Measurements from ENCODE around the gene GSK3A.

GSK3A gene

DNA sequence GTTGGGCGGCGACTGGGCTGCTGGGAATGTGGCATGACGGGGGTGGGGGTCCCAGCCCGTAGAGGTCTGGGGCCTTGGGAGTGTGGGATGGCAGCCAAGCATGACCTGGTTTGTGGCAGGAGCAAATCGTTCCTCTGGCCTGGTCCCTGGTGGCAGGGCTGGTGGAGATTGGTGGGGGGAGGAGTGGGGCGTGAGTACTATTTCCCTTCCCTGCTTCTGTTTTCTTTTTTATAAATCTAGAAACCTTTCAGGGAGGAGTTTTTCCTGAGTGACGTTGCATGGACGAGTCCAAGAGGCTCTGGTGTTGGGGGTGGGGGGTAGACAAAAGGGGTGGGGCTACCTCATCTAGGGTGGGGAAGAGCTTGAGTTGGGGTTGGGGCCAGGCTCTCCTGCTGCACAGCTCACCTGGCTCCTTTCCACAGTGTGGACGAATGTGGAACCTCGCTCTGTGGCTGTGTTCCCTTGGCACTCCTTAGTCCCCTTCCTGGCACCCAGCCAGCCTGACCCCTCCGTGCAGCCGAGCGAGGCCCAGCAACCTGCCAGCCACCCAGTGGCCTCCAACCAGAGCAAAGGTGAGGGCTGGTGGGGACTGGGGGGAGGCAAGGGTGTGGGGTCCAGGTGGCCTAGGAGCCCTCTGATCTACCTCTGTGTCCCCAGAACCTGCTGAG lies 44.1 kb upstream of the GSK3A start:
- no peaks in the 10 kb centered on the region for H3K27me3 ChIP-seq (ENCODE audit: control insufficient read depth in 1 of 2, insufficient read depth in 2 of 2, low read length in 2 of 2)
- H3K36me3 ChIP-seq (ENCODE audit: control insufficient read depth in 1 of 2, insufficient read depth in 2 of 2, low read length in 2 of 2) = peaks cover 25 to 44% of the 10 kb centered on the region in 2 donors
- no peak overlapping the region for H3K27ac ChIP-seq (ENCODE audit: low read depth, low read length)
- peaks cover 37 to 38% of the 10 kb centered on the region in 2 donors for H3K4me1 ChIP-seq (ENCODE audit: control insufficient read depth in 1 of 2, insufficient read depth in 2 of 2, low read length in 2 of 2)
- no peak overlapping the region for H3K4me3 ChIP-seq (ENCODE audit: low read depth in 1 of 2, low read length in 2 of 2)
- H3K9me3 ChIP-seq (ENCODE audit: control insufficient read depth in 1 of 2, low read length in 2 of 2) = no peaks in the 10 kb centered on the region
- H3K9ac ChIP-seq (ENCODE audit: low read depth in 1 of 2, low read length in 2 of 2) = no peak overlapping the region

DNA sequence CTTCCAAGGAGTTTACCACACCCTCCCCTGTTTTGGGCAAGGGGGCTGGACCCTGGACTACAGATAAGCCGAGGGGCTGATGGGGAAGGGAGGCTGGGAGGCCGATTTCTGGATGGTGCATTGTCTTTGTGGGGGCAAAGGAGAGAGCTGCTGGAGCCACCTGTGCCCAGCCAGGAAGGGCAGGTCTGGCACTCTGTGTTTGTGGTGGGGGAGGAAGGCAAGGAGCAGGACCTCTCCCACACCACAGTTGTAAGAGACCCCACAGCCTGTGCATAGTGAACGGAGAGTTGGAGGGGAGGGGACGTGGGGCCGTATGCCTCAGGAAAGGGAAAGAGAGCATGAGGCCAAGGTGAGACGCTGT lies 43.6 kb upstream of the GSK3A start:
- Histone ChIP-seq H3K9me3 (ENCODE audit: control insufficient read depth in 1 of 2, low read length in 2 of 2) (no peaks in the 10 kb centered on the region), H3K36me3 (ENCODE audit: control insufficient read depth in 1 of 2, insufficient read depth in 2 of 2, low read length in 2 of 2) (peaks cover 21 to 44% of the 10 kb centered on the region in 2 donors), H3K4me3 (ENCODE audit: low read depth in 1 of 2, low read length in 2 of 2) (no peak overlapping the region), H3K4me1 (ENCODE audit: control insufficient read depth in 1 of 2, insufficient read depth in 2 of 2, low read length in 2 of 2) (peaks cover 38 to 43% of the 10 kb centered on the region in 2 donors), H3K27ac (ENCODE audit: low read depth, low read length) (no peak overlapping the region), H3K9ac (ENCODE audit: low read depth in 1 of 2, low read length in 2 of 2) (no peak overlapping the region), H3K27me3 (ENCODE audit: control insufficient read depth in 1 of 2, insufficient read depth in 2 of 2, low read length in 2 of 2) (no peaks in the 10 kb centered on the region)

DNA sequence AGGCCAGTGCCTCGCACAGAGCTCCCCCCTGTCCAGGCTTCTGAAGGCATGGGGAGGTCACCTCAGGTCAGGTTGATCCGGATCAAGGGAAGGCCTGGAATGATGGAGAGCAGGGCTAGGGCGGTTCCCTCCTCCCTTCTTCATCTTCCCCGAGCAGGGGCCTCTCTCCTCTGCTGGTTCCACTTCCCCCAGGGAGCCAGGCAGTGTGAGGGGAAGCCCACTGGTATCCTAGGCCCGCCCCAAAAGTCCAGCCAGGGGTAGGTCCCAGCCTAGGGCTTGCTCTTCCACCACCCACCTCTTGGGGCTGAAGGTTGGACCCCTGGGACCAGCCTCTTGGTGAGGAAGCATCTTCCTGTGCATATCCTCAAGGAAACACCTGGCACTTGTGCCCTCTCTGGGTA lies 43.1 kb upstream of the GSK3A start:
- Histone ChIP-seq H3K36me3 (ENCODE audit: control insufficient read depth in 1 of 2, insufficient read depth in 2 of 2, low read length in 2 of 2) (peaks cover 20 to 39% of the 10 kb centered on the region in 2 donors), H3K27ac (ENCODE audit: low read depth, low read length) (no peak overlapping the region), H3K27me3 (ENCODE audit: control insufficient read depth in 1 of 2, insufficient read depth in 2 of 2, low read length in 2 of 2) (no peaks in the 10 kb centered on the region), H3K9ac (ENCODE audit: low read depth in 1 of 2, low read length in 2 of 2) (peak overlapping the region; percentile 4 to 70), H3K9me3 (ENCODE audit: control insufficient read depth in 1 of 2, low read length in 2 of 2) (no peaks in the 10 kb centered on the region), H3K4me3 (ENCODE audit: low read depth in 1 of 2, low read length in 2 of 2) (no peak overlapping the region), H3K4me1 (ENCODE audit: control insufficient read depth in 1 of 2, insufficient read depth in 2 of 2, low read length in 2 of 2) (peaks cover 38 to 43% of the 10 kb centered on the region in 2 donors)

DNA sequence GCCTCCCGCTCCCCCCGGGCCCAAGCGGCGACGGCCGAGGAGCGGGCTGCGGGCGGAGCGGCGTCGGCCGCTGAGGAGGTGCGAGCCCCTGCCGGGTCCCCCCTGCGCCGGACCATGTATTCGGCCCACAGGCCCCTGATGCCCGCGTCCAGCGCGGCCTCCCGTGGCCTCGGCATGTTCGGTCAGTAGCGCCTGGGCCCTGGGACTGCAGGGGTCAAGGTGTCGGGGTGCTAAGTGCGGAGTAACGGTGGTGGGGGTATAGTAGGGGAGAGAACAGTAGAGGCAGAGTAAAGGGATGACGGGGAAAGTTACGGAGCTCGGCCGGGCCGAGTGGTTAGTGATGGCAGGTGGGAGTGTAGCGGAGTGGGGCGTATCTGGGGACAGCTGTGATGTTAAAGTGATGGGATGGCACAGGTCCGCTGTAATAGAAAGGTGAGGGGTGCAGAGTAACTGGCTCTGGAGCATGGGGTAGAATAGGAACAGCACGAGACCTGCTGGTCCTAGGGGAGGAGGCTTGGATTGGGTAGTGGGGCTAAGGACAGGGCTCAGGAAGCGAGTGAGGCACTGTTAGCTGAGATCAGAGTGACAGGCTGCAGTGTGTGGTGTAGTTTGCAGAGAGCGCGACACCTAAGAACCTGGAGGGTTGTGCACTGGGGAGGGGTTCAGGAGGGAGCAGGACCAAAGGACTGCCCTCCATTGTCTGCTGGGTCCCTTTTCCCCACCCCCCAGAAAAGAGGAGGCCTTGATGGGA lies 42.4 kb upstream of the GSK3A start:
- Histone ChIP-seq H3K27me3 (ENCODE audit: control insufficient read depth in 1 of 2, insufficient read depth in 2 of 2, low read length in 2 of 2) (no peaks in the 10 kb centered on the region), H3K4me3 (ENCODE audit: low read depth in 1 of 2, low read length in 2 of 2) (peak overlapping the region; percentile 68 to 83), H3K27ac (ENCODE audit: low read depth, low read length) (peak overlapping the region; percentile 42), H3K9me3 (ENCODE audit: control insufficient read depth in 1 of 2, low read length in 2 of 2) (no peaks in the 10 kb centered on the region), H3K9ac (ENCODE audit: low read depth in 1 of 2, low read length in 2 of 2) (peak overlapping the region; percentile 66 to 70), H3K36me3 (ENCODE audit: control insufficient read depth in 1 of 2, insufficient read depth in 2 of 2, low read length in 2 of 2) (peaks cover 20 to 32% of the 10 kb centered on the region in 2 donors), H3K4me1 (ENCODE audit: control insufficient read depth in 1 of 2, insufficient read depth in 2 of 2, low read length in 2 of 2) (peaks cover 38 to 43% of the 10 kb centered on the region in 2 donors)

DNA sequence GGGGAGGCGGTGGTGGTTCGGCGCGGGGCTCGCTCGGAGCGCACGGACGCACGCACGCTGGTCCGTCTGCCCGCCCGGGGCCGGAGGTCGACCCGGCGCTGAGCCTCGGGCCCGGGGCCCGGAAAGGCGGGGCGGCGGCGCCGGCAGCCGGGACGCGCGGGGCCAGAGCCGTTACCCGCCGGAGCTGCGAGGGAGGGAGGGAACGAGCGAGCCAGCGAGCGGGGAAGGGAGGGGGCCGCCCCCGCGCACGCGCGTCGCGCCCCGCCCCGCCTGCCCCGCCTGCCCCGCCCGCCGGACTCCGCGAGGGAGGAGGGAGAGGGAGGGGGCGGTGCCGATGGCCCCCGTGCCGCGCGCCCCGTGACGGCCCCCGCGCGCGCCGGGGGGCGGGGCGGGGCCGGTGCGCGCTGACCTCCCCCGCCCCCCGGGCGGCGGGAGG lies 41.7 kb upstream of the GSK3A start:
- peaks cover 19 to 25% of the 10 kb centered on the region in 2 donors for H3K36me3 ChIP-seq (ENCODE audit: control insufficient read depth in 1 of 2, insufficient read depth in 2 of 2, low read length in 2 of 2)
- peak overlapping the region; percentile 75 for H3K27ac ChIP-seq (ENCODE audit: low read depth, low read length)
- H3K27me3 ChIP-seq (ENCODE audit: control insufficient read depth in 1 of 2, insufficient read depth in 2 of 2, low read length in 2 of 2) = no peaks in the 10 kb centered on the region
- no peak overlapping the region for H3K9ac ChIP-seq (ENCODE audit: low read depth in 1 of 2, low read length in 2 of 2)
- peaks cover 44 to 50% of the 10 kb centered on the region in 2 donors for H3K4me1 ChIP-seq (ENCODE audit: control insufficient read depth in 1 of 2, insufficient read depth in 2 of 2, low read length in 2 of 2)
- peak overlapping the region in 1 of 2 donors; percentile 43 for H3K4me3 ChIP-seq (ENCODE audit: low read depth in 1 of 2, low read length in 2 of 2)
- no peaks in the 10 kb centered on the region for H3K9me3 ChIP-seq (ENCODE audit: control insufficient read depth in 1 of 2, low read length in 2 of 2)

DNA sequence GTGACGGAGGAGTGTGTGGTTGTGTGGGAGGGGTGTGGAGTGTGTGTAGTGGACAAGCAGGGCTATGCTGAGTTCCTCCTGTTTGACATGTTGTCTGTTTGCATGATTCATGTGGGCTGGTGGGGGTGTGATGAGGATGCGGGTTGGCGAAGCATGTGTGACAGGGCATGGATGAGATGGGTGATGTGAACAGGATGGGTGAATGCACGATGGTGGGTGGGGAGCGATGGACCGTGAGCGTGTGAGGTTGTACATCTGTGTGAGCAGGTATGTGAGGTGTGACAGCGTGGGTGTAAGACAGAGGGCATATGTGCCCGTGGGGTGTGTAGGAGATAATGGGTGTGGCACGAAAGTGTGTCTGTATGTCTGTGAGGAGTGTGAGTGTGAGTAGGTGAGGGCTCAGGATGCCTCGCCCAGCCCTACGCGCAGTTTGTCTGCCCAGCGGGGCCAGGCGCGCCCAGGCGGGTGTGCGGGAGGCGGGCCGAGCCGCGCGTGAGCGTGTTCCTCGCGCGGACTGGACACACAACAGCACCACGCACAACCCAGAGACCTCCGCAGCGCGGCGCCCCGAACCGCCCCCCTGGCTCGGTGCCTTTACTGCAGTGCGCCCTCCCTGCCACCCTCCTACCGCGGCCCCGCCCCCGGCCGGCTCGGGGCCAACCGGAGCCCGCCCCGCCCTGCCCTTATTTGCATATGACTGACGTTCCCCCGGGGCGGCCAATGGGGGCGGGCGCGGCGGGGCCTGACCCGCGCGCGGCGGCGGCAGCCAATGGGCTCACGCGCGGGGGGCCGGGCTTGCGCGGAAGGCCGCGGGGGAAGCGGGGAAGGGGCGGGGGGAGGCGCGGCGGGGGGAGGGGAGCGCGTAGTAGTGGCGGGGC lies 41.0 kb upstream of the GSK3A start:
- Histone ChIP-seq H3K4me3 (ENCODE audit: low read depth in 1 of 2, low read length in 2 of 2) (peak overlapping the region; percentile 61 to 80), H3K27me3 (ENCODE audit: control insufficient read depth in 1 of 2, insufficient read depth in 2 of 2, low read length in 2 of 2) (no peaks in the 10 kb centered on the region), H3K9ac (ENCODE audit: low read depth in 1 of 2, low read length in 2 of 2) (peak overlapping the region; percentile 51 to 83), H3K36me3 (ENCODE audit: control insufficient read depth in 1 of 2, insufficient read depth in 2 of 2, low read length in 2 of 2) (peaks cover 12 to 18% of the 10 kb centered on the region in 2 donors), H3K27ac (ENCODE audit: low read depth, low read length) (peak overlapping the region; percentile 83), H3K9me3 (ENCODE audit: control insufficient read depth in 1 of 2, low read length in 2 of 2) (no peaks in the 10 kb centered on the region), H3K4me1 (ENCODE audit: control insufficient read depth in 1 of 2, insufficient read depth in 2 of 2, low read length in 2 of 2) (peaks cover 51 to 57% of the 10 kb centered on the region in 2 donors)

DNA sequence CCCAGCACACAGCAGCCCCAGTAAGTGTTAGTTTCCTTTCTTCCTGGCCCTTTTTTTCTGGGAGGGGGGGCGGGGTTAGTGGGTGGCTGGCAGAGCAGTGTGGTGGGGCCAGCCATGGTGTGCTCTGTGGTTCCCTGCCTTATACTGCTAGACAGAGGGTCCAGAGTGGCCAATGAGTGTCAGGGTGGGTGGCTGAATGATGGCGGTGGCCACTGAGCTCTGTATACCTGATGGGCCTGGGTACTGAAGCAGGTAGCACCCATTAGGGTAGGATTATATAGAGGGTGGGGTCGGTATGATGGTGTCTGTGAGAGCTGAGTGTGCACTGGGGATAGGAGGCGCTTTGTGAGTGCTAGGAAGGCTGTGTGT lies 40.4 kb upstream of the GSK3A start:
- Histone ChIP-seq H3K9me3 (ENCODE audit: control insufficient read depth in 1 of 2, low read length in 2 of 2) (no peaks in the 10 kb centered on the region), H3K4me3 (ENCODE audit: low read depth in 1 of 2, low read length in 2 of 2) (peak overlapping the region; percentile 61 to 80), H3K27ac (ENCODE audit: low read depth, low read length) (peak overlapping the region; percentile 83), H3K36me3 (ENCODE audit: control insufficient read depth in 1 of 2, insufficient read depth in 2 of 2, low read length in 2 of 2) (peaks cover 6 to 12% of the 10 kb centered on the region in 2 donors), H3K27me3 (ENCODE audit: control insufficient read depth in 1 of 2, insufficient read depth in 2 of 2, low read length in 2 of 2) (no peaks in the 10 kb centered on the region), H3K4me1 (ENCODE audit: control insufficient read depth in 1 of 2, insufficient read depth in 2 of 2, low read length in 2 of 2) (peaks cover 57 to 63% of the 10 kb centered on the region in 2 donors), H3K9ac (ENCODE audit: low read depth in 1 of 2, low read length in 2 of 2) (peak overlapping the region; percentile 51 to 83)

DNA sequence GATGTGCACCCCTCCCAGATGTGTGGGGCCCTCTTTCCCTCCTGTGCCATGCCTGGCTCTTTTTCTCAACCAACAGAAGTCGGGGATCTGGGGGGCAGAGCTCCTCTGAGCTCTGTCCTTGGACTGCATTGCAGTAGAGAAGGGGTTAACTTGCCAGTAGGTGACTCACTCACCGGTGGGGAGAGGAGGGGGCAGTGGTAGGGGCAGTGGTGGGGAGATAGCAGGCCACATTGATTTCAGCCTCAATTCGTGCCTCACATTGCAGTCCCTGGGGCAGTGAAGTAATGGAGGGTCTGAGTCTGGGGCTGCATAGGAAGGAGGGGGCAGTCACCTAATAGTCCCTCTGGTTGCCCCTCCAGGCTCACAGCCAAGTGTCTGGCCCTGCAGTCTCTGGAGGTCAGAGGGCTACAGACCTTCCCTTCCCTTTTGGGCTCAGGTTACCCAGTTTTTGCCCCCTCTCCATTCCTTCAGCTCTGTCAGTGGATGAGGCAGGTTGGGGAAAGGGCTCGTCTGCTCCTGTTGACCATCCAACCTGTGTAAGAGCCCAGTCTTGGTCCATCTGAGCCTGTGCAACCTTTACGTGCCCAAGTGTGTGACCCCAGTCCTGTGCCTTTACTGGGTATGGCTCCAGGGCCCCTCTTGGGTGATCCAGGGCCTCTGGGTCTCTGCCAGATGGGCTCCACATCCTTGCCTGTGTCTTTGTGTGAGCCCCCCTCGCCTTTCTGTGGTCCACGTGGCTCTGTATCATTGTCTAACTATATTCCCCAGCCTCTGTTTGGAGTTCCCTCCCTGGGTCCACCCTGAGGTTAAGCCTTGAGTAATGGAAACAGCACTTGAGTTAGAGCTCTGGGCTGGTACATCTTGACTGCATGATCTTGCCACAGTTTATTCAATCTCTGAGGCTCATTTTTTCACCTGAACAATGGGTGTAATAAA lies 39.7 kb upstream of the GSK3A start:
- peak overlapping the region; percentile 15 to 23 for H3K9ac ChIP-seq (ENCODE audit: low read depth in 1 of 2, low read length in 2 of 2)

DNA sequence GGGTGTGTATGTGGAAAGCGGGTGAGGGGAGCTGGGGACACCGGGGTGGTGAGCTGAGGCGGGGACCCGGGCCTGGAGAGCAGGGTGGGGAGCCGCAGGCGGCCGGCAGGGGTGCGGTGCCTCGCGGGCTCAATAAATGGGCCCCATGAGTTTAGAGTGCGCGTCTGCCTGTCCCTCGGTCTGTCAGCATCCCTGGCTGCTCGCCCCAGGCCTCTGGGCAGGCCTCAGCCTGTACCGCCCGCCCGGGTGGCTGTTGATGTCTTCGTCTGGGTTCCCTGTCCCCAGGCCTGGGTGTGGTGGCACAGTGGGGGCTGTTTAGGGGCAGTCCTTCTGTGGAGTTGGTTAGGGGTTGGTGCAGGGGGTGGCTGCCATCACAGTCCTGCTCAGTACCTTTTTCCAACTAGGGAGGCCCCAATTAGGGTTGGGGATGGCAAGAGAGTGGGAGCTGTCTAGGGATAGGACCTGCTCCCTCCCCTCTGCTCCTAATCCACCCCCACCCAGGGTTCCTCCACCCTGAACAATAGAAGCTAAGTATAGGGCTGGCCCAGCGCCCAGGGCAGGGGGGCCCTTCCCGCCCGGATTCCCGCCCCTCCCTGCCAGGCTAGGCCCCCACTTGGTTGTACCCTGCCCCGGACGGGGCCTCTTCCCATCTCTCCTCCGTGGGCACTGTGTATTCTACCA lies 38.9 kb upstream of the GSK3A start:
- Histone ChIP-seq H3K9ac (ENCODE audit: low read depth in 1 of 2, low read length in 2 of 2) (peak overlapping the region in 1 of 2 donors; percentile 23), H3K4me3 (ENCODE audit: low read depth in 1 of 2, low read length in 2 of 2) (peak overlapping the region in 1 of 2 donors; percentile 17), H3K27ac (ENCODE audit: low read depth, low read length) (peak overlapping the region; percentile 84), H3K4me1 (ENCODE audit: control insufficient read depth in 1 of 2, insufficient read depth in 2 of 2, low read length in 2 of 2) (peaks cover 65 to 73% of the 10 kb centered on the region in 2 donors), H3K9me3 (ENCODE audit: control insufficient read depth in 1 of 2, low read length in 2 of 2) (no peaks in the 10 kb centered on the region), H3K36me3 (ENCODE audit: control insufficient read depth in 1 of 2, insufficient read depth in 2 of 2, low read length in 2 of 2) (peaks cover 0 to 6% of the 10 kb centered on the region in 2 donors), H3K27me3 (ENCODE audit: control insufficient read depth in 1 of 2, insufficient read depth in 2 of 2, low read length in 2 of 2) (no peaks in the 10 kb centered on the region)

More for the DNA sequence above, 39.7 kb upstream of the GSK3A start:
- Histone ChIP-seq H3K27me3 (ENCODE audit: control insufficient read depth in 1 of 2, insufficient read depth in 2 of 2, low read length in 2 of 2) (no peaks in the 10 kb centered on the region), H3K4me1 (ENCODE audit: control insufficient read depth in 1 of 2, insufficient read depth in 2 of 2, low read length in 2 of 2) (peaks cover 62 to 69% of the 10 kb centered on the region in 2 donors), H3K9me3 (ENCODE audit: control insufficient read depth in 1 of 2, low read length in 2 of 2) (no peaks in the 10 kb centered on the region), H3K27ac (ENCODE audit: low read depth, low read length) (peak overlapping the region; percentile 84), H3K36me3 (ENCODE audit: control insufficient read depth in 1 of 2, insufficient read depth in 2 of 2, low read length in 2 of 2) (peaks cover 0 to 5% of the 10 kb centered on the region in 2 donors), H3K4me3 (ENCODE audit: low read depth in 1 of 2, low read length in 2 of 2) (no peak overlapping the region)
